Ovary (tissue), 3 donors: ENCODE data around the gene LGALS7.

Source experiments
- POLR2A ChIP-seq: fragments of 450-650 bp; IDR thresholded peaks from one replicate; pipeline ENCODE4 v1.6.1; 2017; ENCODE audit warnings: antibody characterized with exemption, mild to moderate bottlenecking, moderate library complexity
- TF ChIP-seq, protein P1 (sequence below), 3 donors: fragments of 450-650 bp in 2 of 3; fragments of 200-600 bp in 1 of 3; IDR thresholded peaks; one replicate each; pipeline versions ENCODE4 v1.5.1 to v1.8.0; 2016 to 2022; ENCODE audit warnings: antibody characterized with exemption in 3 of 3, mild to moderate bottlenecking in 1 of 3
- donor health status: DM: no; HTN: no; CAD: no.

DNA sequence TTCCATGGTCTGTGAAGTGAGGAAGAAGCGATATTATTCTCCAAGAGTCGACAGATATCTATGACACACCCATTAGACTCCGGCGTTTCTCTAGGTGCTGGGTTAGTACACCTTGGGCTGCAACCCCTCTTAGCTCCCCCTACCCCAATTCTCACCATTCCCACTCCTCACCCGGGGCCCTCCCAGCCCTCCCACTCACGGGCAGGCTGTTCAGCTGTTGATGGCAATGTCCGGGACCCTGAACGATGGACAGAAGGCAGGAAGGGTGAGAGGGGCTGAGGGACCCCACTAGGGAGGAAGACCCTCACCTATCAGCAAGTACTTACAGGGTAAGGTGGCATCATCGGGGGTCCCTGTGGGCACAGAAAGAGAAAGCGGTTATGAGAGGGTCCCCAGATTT lies 30.2 kb upstream of the LGALS7 start:
- TF ChIP-seq, protein P1, sequence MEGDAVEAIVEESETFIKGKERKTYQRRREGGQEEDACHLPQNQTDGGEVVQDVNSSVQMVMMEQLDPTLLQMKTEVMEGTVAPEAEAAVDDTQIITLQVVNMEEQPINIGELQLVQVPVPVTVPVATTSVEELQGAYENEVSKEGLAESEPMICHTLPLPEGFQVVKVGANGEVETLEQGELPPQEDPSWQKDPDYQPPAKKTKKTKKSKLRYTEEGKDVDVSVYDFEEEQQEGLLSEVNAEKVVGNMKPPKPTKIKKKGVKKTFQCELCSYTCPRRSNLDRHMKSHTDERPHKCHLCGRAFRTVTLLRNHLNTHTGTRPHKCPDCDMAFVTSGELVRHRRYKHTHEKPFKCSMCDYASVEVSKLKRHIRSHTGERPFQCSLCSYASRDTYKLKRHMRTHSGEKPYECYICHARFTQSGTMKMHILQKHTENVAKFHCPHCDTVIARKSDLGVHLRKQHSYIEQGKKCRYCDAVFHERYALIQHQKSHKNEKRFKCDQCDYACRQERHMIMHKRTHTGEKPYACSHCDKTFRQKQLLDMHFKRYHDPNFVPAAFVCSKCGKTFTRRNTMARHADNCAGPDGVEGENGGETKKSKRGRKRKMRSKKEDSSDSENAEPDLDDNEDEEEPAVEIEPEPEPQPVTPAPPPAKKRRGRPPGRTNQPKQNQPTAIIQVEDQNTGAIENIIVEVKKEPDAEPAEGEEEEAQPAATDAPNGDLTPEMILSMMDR (IDR thresholded peaks at IDR 0.05), result no peak
- no peak for TF ChIP-seq POLR2A
